Lower leg skin (tissue), 4 donors: Measurements from ENCODE around the gene SEC31A. TPM values are rescaled to one million over a fixed set of nuclear protein-coding genes. Genes with fewer than 3 reads are reported as not detected.

Experiments
- DNase-seq, 2 donors: peaks; one replicate each; pipeline ENCODE4 v3.0.0-alpha.2; 2019; ENCODE audit warnings: low spot score in 2 of 2
- H3K4me3 ChIP-seq: fragments of 200-600 bp; sonication (generic); 2 replicates; pipeline ENCODE4 v1.5.1; 2017; ENCODE audit warnings: mild to moderate bottlenecking, low read depth; ENCODE audit not compliant: poor library complexity, severe bottlenecking
- CTCF ChIP-seq, 3 donors: fragments of 450-650 bp; IDR thresholded peaks; one replicate each; pipeline ENCODE4 v1.5.1; 2016; ENCODE audit warnings: antibody characterized with exemption in 3 of 3, mild to moderate bottlenecking in 3 of 3, moderate library complexity in 2 of 3
- POLR2A ChIP-seq, 2 donors: fragments of 450-650 bp; IDR thresholded peaks; one replicate each; pipeline ENCODE4 v1.6.1; 2016 to 2017; ENCODE audit warnings: antibody characterized with exemption in 2 of 2, mild to moderate bottlenecking in 1 of 2, moderate library complexity in 1 of 2
- WGBS, 2 donors: methylation state at CpG; one replicate each; pipeline ENCODE4 v1.1.5; 2018; 5-methylcytosine and 5-hydroxymethylcytosine counted together
- intact Hi-C: fragments of 100-400 bp; cut with DNase I; formaldehyde crosslinking; loops from one replicate; pipeline ENCODE4 v1.15.0; 2023; ENCODE audit warnings: low total_unique reads
- total RNA-seq, 4 donors: library from RNA; depleted of rRNA; stranded (reverse); fragments of >200 nt; gene quantifications; one replicate each; pipeline ENCODE4 v1.1.0, GENCODE V29; 2016

Gene SEC31A
- total RNA-seq, 4 donors from 2014 or later: 100 to 166 (median 118) TPM

GRCh38 chr4:82786828-82787227 lies 104.1 kb downstream of the SEC31A start:
- 61 to 85% methylated on average over 4 of the region's 4 CpGs for WGBS, 2 donors
- DNase-seq: no peak
- no peak overlapping the region for H3K4me3 ChIP-seq
- intact Hi-C loops: no loop called here
- no peak for TF ChIP-seq CTCF (IDR thresholded peaks at IDR 0.05)
- no peak for TF ChIP-seq POLR2A (IDR thresholded peaks at IDR 0.05)

DNA sequence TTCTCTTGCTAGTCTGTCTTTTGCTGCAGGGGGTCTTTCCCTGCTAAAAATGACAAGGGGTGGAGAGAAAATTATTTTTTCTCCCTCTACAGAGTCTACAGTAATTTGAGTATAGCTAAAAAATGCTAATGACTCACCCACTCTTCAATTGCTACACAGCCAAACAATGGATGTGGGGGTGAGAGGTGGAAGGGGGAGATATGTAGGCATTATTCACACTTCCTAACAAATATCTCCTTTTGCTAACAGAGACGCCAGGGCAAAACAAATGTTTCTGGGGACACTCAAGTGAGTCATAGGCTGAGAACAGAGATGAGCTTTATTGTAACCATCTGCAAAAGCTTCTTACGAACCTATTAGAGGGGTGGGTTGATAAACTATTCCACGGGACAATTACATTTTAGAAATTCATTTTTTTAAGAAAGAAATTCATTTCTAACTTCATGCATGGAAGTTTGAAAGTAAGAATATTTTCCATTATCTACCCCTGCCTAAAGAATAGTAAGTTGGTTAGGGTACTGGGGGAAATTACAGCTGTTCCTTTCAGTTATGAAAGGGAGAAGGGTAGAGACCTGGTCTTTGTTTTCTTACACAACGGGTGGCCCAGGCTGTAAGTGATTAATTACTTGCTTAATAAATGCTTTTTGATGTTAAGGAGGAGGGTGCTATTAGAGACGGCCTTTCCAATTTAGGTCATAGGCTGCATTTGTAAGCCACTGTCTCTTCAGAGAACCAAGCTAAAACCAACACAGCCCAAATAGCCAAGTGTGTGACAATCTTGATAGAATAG lies 105.1 kb downstream of the SEC31A start:
- 30 to 33% methylated on average over 5 of the region's 5 CpGs for WGBS, 2 donors
- no peak for TF ChIP-seq CTCF (IDR thresholded peaks at IDR 0.05)
- intact Hi-C loops: no loop called here
- DNase-seq: no peak
- H3K4me3 ChIP-seq: no peak overlapping the region

DNA sequence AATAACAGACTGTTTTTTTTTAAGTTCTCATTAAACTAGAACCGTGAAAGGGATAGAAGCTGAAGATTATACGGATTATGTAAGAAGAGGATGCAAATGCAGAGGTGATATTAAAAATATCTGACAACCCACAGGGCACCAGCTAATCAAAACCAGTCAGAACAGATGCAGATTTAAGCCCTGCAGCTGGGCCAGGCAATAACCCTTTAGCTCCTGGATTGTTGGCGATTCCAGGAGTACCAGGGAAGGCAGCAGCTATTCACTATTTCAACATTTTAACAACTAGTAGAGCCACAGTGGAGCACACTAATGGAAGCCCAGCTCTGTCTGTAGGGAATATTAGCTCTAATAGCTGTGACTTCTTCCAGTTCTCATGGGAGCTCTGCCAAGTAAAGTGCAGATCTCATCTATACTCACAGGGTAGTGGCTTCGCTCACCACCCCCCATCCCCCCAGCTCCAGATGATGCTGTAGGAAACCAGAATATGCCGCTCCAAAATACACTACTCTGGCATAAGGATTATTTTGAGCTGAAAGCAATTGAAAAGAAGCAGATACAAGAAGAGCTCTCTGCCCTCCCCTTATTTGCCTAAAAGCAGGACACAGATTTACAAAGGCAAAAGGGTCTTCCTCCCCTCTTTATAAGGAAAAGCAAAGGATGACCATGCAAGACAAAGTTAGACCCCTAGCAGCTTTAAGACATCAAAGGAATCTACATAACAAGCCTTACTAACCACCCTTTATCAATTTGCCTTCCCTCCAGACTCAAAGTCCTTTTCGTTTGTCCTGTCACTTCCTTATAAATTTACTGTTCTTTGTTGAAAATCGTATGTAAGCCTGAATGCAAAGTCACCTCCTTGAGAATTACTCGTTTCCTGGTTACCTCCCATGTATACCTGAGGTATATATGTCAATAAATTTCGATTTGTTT lies 106.0 kb downstream of the SEC31A start:
- no peak for DNase-seq
- intact Hi-C loops: no loop called here
- H3K4me3 ChIP-seq: no peak overlapping the region
- 15 to 26% methylated on average over 9 of the region's 9 CpGs for WGBS, 2 donors
- TF ChIP-seq POLR2A (IDR thresholded peaks at IDR 0.05) (no peak), CTCF (IDR thresholded peaks at IDR 0.05) (no peak)

- DNase-seq: no peak
- no peak for TF ChIP-seq POLR2A (IDR thresholded peaks at IDR 0.05)
- TF ChIP-seq CTCF (IDR thresholded peaks at IDR 0.05): no peak
- H3K4me3 ChIP-seq: no peak overlapping the region
- WGBS, 2 donors: 47 to 72% methylated on average over 5 of the region's 5 CpGs
- intact Hi-C loops: no loop called here
Measured at GRCh38 chr4:82782626-82783345, 108.2 kb downstream of the SEC31A start.

DNA sequence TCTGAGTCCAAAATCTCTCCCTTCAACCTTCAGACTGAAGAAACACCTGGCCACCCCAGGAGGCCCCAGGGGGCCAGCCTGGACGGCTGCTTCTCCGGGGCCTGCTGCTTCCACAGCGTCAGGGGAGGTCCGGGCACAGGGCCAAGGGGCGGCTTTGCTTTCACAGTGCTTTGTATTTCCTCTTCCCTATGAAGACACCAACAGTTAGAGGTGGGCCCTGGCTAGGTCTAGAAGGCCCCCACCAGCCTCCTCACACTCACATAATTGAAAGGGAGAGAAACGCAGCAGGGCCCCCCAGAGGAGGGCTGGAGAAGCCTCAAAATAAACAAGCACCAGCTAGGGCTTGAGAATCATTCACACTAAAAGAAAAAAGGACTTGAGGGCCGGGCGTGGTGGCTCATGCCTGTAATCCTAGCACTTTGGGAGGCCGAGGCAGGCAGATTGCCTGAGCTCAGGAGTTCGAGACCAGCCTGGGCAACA lies 110.2 kb downstream of the SEC31A start:
- DNase-seq: peak; percentile 40 to 91
- H3K4me3 ChIP-seq: no peak overlapping the region
- TF ChIP-seq CTCF (IDR thresholded peaks at IDR 0.05) (no peak), POLR2A (IDR thresholded peaks at IDR 0.05) (no peak)
- WGBS, 2 donors: 29 to 35% methylated on average over 10 of the region's 10 CpGs
- intact Hi-C loops: no loop called here
